ENCODE results near the gene HS6ST2.

DNA sequence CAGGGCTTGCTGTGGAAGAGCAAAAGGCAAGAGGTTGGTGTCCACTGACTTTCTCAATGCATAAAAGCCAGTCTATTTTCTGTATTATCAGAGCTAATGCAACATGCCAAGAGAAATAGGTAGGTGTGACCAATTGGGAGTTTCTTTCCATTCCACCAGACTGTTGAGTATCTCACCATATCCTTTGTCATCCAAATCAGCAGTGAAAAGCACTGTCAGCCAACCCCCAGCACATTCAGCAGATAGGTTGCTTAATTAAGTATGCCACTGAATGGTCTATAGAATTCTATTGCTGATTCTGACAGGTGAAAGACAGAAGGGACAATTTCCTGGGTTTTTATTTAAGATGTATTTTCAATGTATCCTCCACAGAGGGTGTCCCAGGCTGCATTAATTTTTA lies 139.8 kb downstream of the HS6ST2 start:
- TF ChIP-seq, protein P1, sequence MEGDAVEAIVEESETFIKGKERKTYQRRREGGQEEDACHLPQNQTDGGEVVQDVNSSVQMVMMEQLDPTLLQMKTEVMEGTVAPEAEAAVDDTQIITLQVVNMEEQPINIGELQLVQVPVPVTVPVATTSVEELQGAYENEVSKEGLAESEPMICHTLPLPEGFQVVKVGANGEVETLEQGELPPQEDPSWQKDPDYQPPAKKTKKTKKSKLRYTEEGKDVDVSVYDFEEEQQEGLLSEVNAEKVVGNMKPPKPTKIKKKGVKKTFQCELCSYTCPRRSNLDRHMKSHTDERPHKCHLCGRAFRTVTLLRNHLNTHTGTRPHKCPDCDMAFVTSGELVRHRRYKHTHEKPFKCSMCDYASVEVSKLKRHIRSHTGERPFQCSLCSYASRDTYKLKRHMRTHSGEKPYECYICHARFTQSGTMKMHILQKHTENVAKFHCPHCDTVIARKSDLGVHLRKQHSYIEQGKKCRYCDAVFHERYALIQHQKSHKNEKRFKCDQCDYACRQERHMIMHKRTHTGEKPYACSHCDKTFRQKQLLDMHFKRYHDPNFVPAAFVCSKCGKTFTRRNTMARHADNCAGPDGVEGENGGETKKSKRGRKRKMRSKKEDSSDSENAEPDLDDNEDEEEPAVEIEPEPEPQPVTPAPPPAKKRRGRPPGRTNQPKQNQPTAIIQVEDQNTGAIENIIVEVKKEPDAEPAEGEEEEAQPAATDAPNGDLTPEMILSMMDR (IDR thresholded peaks at IDR 0.05): no peak
- TF ChIP-seq POLR2AphosphoS5 (IDR thresholded peaks at IDR 0.05): no peak
